ENCODE data around the gene CALML5. TPM values are rescaled to one million over a fixed set of nuclear protein-coding genes. Genes with fewer than 3 reads are reported as not detected.

Gene CALML5
- total RNA-seq, 1 experiment from 2014 or later, result not detected

DNA sequence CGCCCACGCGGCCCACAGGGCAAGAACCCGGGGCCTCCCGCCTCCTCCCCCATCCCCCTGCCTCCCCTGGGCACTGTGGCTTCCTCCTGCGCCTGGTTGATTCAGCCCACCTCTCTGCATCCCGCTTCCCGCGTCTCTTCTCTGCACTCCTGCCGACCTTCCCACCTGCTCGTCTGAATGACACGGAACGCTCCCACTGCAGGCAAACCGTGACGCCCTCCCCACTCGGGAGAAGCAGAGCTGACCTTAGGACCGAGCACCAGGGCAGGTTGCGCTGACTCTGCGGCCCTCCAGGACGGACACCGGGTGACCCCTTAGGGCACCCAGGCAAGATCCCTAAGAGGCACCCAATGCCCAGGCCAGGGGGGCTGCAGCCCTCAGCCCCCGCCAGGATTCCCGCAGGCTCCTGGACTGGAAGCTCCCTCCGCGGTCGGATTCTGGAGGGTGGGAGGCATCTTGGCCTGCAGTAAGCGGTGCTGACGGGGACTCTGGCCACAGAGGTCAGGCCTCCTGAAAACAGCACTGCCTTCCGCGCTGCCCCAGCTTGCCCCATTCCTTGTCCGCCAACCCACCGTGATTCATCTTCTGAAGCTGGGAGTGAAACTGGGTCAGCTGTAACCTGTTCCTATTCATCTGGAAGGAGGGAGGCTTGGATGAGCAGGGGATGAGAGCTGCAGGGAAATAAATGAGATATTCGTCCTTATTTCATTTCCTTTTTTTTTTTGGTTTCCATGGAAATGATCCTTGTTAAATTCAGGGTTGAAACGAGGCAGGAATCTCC, 26.4 kb upstream of the CALML5 start:
- Histone ChIP-seq H3K36me3 (no peaks in the 10 kb centered on the region), H3K9me3 (no peaks in the 10 kb centered on the region), H3K4me3 (no peak overlapping the region), H3K27me3 (no peaks in the 10 kb centered on the region)
- DNase-seq, result peak; percentile 54

DNA sequence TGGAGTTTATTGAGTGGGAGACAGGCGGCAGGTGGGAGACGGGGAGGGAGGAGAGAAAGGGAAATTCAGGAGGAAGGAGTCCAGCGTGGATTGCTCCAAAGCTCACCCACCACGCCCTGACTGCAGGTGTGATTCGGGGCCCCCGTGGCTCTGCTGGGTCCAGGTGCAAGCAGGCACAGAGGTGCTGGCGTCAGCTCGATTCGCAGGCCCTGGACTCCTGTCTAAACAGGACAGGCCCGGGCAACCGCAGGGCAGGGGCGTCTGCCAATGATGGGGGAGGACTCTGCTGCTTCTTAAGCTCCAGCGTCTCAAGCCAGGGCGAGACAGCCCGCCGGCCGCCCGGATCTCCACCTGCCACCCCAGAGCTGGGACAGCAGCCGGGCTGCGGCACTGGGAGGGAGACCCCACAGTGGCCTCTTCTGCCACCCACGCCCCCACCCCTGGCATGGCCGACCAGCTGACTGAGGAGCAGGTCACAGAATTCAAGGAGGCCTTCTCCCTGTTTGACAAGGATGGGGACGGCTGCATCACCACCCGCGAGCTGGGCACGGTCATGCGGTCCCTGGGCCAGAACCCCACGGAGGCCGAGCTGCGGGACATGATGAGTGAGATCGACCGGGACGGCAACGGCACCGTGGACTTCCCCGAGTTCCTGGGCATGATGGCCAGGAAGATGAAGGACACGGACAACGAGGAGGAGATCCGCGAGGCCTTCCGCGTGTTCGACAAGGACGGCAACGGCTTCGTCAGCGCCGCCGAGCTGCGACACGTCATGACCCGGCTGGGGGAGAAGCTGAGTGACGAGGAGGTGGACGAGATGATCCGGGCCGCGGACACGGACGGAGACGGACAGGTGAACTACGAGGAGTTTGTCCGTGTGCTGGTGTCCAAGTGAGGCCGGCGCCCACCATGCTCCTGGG, 25.5 kb upstream of the CALML5 start, which contains the start of gene CALML3:
CALML3 (plus strand) TSS at position 321 of the 920 bp plus-strand sequence; CDS start at position 446, 125 bp downstream.
- no peak for DNase-seq
- Histone ChIP-seq H3K9me3 (no peaks in the 10 kb centered on the region), H3K36me3 (no peaks in the 10 kb centered on the region), H3K4me3 (no peak within 1 kb of the TSS), H3K27me3 (no peaks in the 10 kb centered on the region)

DNA sequence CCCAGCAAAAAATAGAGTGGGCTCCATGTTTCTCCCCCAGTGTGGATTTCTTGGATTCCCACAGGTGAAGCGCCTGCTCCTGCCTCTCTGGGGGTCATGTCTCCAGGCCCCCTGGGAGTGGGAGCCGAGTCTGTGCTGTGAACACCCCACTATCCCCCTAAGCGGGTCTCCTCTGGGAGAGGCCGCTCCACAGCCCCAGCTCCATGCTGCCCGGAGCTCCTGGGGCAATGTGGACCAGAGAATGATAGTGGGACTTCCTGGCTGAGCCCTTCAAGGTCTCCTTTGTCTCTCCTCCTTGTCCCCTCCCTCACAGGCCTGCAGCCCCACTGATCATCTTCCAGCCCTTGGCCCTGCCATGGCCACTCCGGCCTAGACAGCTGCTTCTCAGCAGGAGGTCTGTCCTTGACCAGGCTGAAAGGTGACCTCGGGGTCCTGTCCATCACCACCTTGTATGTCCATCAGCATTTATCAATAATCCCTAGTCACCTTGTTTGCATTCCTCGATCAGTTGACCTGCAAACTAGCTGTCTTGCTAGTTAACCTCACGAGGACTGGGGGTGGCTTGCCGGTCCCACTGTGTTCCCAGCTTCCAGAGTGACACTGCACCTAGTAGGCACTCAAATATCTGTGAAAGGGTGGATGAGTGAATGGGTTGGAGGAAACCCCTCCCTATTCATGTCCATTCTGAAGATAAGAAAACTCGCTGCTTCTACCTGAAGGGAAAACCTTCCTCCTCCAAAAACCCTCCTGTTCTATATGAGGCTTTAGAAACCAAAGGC, 24.6 kb upstream of the CALML5 start:
- Histone ChIP-seq H3K36me3 (no peaks in the 10 kb centered on the region), H3K4me3 (no peak overlapping the region), H3K27me3 (no peaks in the 10 kb centered on the region), H3K9me3 (no peaks in the 10 kb centered on the region)
- no peak for DNase-seq

DNA sequence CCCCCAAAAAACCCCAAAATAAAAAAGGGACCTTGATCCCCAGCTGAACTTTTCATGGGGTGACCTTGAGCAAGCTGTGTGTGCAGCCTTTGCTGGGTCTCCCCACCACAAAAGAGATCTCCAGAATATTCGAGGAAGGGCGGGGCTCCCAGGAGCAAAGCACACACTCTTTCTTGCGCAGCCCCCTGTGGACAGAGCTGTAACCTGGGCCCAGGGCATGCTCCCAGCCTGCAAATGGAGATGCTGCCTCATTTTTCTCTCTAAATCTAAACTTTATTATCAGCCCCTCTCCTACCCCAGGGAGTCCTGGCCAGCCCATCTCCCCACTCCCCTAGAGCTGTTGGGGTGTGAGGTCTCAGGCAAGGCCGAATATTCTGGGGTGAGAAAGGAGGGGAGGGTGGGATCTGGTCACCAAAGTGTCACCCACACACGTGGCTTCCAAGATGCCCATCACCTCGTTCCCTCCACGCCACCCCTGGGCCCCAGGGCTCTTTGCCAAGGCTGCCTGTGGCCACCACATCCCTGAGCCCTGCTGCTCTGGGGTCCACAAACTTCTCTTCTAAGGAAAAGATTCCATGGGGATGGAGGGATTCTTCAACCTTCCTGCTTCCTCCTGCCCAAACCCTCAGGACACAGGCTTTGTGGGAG, 23.7 kb upstream of the CALML5 start:
- no peaks in the 10 kb centered on the region for H3K27me3 ChIP-seq
- H3K4me3 ChIP-seq, result no peak overlapping the region
- DNase-seq, result no peak
- no peaks in the 10 kb centered on the region for H3K9me3 ChIP-seq
- no peaks in the 10 kb centered on the region for H3K36me3 ChIP-seq

DNA sequence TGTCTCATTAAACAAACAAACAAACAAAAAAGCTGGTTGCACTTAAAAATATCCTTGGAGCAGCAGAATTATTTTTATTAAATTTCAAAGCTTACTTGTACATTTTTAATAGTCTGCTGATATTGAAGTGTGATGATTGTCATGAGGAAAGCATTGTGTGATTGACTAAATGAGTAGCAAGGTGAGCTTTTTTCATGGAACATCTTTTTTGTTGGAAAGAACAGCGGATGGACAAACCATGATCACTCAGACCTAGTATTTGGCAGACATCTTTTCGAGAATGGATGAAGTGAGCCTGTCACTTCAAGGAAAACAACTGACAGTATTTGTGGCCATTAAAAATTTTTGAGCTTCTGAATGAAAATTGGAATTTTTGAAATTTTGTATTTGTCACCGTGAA, 19.7 kb upstream of the CALML5 start:
- Histone ChIP-seq H3K4me3 (no peak overlapping the region), H3K36me3 (no peaks in the 10 kb centered on the region), H3K27me3 (no peaks in the 10 kb centered on the region), H3K9me3 (no peaks in the 10 kb centered on the region)
- DNase-seq, result no peak

DNA sequence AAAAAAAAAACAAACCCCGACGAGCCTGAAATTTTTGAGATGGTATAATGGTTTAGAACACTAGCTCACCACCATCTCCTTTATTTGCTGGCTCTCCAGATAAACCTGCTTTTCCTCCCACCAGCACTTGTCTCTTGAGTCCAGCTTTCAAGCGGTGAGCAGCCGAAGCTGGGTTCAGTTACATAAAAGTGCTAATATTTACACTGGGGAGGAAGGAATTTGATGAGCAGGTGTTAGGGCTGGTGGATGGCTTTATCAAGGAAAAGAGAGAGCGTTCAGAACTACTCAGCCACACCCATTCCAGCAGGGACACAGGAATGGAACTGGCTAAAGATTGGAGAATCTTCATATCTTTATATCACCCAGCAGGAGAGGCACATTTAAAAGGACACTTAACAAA, 18.8 kb upstream of the CALML5 start:
- no peak overlapping the region for H3K4me3 ChIP-seq
- no peaks in the 10 kb centered on the region for H3K27me3 ChIP-seq
- H3K36me3 ChIP-seq, result no peaks in the 10 kb centered on the region
- DNase-seq, result no peak
- no peaks in the 10 kb centered on the region for H3K9me3 ChIP-seq

DNA sequence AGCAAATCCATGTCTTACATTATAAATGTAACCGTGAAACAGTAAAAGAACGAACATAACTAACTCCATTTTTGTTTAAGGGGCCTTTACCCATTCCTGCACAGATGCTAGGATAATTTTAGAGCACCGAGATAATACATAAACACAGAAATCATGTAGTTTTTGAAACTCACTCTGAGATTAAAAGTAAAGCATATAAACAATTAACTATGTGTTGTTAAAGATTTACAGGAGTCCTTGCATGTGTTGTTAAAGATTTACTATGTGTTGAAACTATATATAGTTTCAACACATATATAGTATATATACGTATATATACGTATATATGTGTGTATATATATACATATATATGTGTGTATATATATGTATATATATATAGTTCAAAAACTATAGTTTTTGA, 18.2 kb upstream of the CALML5 start:
- Histone ChIP-seq H3K36me3 (no peaks in the 10 kb centered on the region), H3K9me3 (no peaks in the 10 kb centered on the region), H3K4me3 (no peak overlapping the region), H3K27me3 (no peaks in the 10 kb centered on the region)
- no peak for DNase-seq

DNA sequence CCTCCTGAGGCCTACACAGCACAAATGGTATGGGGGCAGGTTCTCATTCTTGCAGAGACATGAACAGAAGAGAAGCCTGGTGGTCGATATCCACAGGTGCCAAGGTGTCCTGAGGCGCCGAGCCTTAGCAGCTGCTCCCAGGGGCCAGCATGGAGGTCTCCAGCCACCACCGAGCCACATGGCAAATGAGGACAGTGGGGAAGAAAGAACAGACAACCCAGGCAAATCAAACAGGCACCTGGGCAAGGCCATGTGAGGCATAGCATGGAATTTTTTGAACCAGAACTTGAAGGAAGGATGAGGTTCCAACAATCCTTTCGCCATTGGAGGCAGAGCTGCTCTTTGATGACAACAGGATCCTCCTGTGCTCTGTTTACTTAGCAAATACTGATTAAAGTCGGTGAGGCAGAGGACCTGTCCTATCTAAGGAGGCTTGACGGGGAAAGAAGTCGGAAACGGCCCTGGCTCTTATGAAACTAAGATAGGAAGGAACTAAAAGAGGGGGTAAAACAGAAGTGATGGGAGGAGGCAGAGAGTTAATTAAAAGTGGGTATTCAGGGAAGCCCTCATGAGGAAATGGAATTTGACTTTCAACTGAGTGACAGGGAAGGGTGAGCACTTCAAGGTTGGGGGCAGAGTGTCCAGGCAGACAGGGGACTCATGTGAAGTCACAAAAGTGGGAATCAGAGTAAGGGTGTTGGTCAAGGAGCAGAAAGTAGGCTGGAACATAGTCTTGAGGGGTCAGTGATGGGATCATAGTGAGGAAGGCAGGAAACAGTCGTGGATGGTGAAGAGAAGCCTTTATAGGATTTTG, 16.8 kb upstream of the CALML5 start:
- Histone ChIP-seq H3K36me3 (no peaks in the 10 kb centered on the region), H3K27me3 (no peaks in the 10 kb centered on the region), H3K4me3 (no peak overlapping the region), H3K9me3 (no peaks in the 10 kb centered on the region)
- no peak for DNase-seq

DNA sequence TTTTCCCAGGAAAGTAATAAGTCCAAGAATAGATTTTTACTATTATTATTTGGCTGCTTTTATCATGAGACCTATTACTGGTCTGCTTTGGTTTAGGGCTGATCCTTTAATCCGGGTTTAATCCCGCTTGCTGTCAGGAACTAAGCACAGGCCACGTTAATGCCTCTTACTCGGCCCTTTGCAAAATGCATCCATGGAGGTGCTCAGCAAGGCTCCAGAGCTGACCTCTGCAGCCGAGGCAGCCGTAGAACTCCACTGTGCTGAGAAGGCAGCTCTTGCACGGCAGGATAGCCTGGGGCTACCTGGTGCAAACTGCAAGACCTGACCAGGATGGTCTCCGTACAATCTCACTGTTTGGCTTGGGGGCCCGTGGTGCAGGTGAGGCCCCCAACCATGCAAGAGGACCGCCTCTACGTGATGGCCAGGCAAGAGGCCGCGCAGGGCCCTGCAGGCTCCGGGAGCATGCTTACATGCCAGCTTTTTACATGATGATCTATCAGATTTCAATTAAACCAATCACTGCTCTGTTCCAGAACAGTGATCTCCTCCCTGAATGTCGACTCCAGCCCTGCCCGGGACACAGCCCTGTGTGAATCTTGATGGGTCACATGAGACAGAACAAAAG, 15.0 kb upstream of the CALML5 start:
- Histone ChIP-seq H3K36me3 (no peaks in the 10 kb centered on the region), H3K9me3 (no peaks in the 10 kb centered on the region), H3K27me3 (no peaks in the 10 kb centered on the region), H3K4me3 (no peak overlapping the region)
- no peak for DNase-seq

DNA sequence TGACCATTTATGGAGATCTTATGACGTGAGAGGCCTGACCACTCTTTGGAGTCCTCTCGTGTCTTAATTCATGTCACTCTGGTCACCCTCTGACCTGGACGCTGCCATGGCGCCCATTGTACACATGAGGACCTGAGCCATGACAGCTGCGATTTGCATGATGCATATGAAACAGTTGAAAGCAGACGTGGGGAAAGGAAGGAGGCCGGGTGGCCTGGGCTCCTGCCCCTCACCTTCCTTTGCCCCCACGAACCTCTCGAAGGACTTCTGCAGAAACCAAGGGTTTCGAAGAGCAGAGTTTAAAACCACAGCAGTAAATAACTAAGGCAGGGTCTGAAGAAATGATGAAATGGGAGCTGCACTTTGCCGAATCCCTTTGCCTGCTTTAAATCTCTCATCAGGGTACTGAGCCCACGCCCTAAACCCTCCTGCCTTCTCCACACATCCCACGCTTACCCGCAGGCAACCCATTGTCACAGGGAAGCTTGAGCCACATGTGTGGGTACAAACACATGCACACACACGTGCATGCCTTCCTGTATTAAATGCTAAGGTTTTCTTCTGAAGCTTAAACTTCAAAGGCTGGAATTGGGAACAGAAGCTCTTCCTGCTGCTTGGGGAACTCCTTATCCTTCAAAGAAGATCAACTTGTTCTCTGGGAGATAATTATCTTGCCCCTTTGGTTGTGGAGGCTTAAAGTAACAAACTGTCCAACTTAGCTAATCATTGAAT, 13.7 kb upstream of the CALML5 start:
- Histone ChIP-seq H3K36me3 (no peaks in the 10 kb centered on the region), H3K4me3 (no peak overlapping the region), H3K27me3 (no peaks in the 10 kb centered on the region), H3K9me3 (no peaks in the 10 kb centered on the region)
- no peak for DNase-seq

DNA sequence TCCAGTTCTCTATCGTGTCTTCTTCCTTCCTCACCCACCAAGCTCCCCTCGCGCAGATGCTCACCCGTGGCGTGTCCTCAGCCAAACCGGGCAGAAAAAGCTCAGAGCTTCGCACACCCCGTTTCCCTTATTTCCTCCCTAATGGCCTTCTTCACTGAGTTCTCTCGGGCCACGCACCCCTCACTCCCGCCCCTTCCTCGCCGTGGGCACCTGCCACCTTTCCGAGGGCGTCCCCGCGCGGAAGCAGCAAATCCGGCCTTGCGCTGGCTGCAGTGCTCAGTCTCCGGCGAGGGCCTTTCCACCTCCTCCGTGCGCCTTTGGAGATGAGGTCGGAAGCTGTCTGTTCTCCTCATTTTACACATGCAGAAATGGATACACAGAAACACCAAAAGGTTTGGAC, 13.0 kb upstream of the CALML5 start:
- no peaks in the 10 kb centered on the region for H3K36me3 ChIP-seq
- no peak for DNase-seq
- H3K4me3 ChIP-seq, result no peak overlapping the region
- no peaks in the 10 kb centered on the region for H3K27me3 ChIP-seq
- H3K9me3 ChIP-seq, result no peaks in the 10 kb centered on the region

DNA sequence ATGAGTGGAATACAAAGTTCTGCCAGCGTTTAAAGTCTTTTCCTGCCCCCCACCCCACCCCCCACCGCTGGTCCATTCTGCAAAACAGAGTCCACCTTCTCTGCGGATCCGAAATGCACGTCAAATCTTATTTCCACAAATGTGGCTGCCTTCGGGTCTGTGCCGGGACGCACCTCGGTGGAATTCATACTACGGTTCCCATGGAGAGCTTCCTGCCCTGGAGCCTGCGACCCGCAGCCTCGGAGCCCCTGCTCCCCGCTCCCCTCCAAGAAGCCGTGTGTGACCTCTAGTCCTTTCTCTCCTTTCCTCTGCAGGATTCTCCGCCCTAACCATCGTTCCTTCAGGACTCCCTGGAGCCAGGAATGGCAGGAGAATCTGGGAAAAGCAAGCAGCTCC, 12.5 kb upstream of the CALML5 start:
- Histone ChIP-seq H3K36me3 (no peaks in the 10 kb centered on the region), H3K4me3 (no peak overlapping the region), H3K27me3 (no peaks in the 10 kb centered on the region), H3K9me3 (no peaks in the 10 kb centered on the region)
- no peak for DNase-seq

DNA sequence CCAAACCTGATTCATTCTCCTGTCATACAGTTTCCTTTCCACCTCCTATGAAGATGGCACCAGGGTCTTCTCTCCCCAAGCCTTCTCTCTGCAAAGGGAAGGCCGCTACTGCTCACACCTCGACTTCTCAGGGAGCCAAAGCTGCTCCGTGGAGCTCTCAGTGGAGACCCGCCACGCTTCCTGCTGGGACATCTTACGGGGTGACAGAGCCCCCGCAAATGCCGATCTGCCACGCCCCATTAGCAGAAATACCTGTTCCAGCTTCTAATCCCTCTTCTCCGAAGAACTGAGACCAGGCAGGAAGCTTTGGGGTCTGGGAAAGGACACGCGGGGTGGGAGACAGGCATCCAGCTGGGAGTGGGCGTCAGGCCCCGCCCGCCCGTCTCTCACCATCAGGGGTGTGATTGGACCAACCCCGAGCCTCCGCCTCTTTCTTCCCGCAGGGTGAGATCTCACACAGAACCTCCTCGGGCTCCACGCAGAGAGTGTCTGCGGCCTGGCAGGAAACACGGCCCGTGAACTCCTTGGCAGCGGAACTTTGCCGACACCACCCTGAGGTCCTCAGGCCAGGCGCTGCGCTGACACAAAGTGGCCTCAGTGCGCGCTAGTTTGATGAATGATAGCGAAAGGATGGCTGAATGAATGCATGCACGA, 12.0 kb upstream of the CALML5 start:
- Histone ChIP-seq H3K4me3 (no peak overlapping the region), H3K9me3 (no peaks in the 10 kb centered on the region), H3K27me3 (no peaks in the 10 kb centered on the region), H3K36me3 (no peaks in the 10 kb centered on the region)
- DNase-seq, result no peak

DNA sequence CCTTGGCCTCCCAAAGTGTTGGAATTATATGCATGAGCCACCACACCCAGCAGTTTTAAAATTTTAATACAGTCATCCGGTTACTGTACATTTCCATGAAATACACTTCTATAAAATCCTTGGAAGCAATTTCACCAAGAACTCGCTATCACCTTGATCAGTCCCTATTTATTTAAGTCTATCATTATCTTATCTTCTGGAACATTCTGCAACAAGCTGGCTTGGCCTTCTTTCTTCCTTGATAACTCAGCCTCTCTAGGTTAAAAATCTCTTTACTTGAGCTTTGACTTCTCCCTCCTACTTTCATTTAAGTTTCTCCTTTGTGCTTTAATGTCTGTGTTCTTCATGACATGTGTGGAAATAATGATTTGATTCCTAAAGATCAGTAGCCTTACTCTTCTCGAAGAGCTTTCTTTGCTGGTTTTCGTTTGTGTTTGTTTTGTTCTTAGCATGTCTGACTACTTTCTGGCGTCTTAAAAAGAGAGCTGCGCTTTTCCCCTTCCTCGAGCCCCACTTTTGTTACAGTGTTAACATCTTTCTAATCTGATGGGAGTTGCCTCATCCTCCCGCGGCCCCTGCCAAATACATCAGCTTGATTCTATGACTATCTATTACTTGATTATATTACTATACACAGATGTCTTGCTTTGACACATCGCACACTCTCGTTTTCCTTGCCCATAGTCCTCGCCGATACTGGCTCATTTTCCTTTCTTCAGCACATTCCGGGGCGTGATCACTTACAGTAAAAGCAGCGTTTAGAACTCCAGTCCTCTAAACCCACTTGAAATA, 11.1 kb upstream of the CALML5 start:
- no peak overlapping the region for H3K4me3 ChIP-seq

More for the DNA sequence above, 11.1 kb upstream of the CALML5 start:
- no peaks in the 10 kb centered on the region for H3K9me3 ChIP-seq
- H3K27me3 ChIP-seq, result no peaks in the 10 kb centered on the region
- H3K36me3 ChIP-seq, result no peaks in the 10 kb centered on the region
- DNase-seq, result no peak
